Bronchial epithelial cell (primary cell): ENCODE measurements around the gene ZNF841. TPM values are rescaled to one million over a fixed set of nuclear protein-coding genes. Genes with fewer than 3 reads are reported as not detected.

Experiments
- DNase-seq: peaks from one replicate; pipeline ENCODE4 v3.0.0-alpha.2; 2010; ENCODE audit warnings: low read depth
- FAIRE-seq: peaks from 2 replicates; lab custom pipeline; 2011; peaks lifted over from hg19 to GRCh38; lab: Jason Lieb, UNC
- H3K27me3 ChIP-seq: 2 replicates; pipeline ENCODE4 v1.5.1; 2011; ENCODE audit warnings: low read length; ENCODE audit not compliant: control insufficient read depth, insufficient read depth
- H3K36me3 ChIP-seq: 2 replicates; pipeline ENCODE4 v1.5.1; 2011; ENCODE audit warnings: low read length; ENCODE audit not compliant: control insufficient read depth, insufficient read depth
- H3K4me3 ChIP-seq: 2 replicates; pipeline ENCODE4 v1.5.1; 2011; ENCODE audit warnings: mild to moderate bottlenecking, low read depth, low read length, control low read depth
- total RNA-seq: library from RNA; depleted of rRNA; stranded (reverse); fragments of >200 nt; gene quantifications from 2 replicates; pipeline ENCODE4 v1.2.1, GENCODE V29; 2014
- TF ChIP-seq, protein P1 (sequence below): IDR thresholded peaks from 2 replicates; pipeline ENCODE4 v1.5.1; 2011; ENCODE audit warnings: mild to moderate bottlenecking, moderate library complexity, low read length, control low read depth, inconsistent platforms; ENCODE audit not compliant: insufficient read depth, severe bottlenecking

ZNF841 gene
- total RNA-seq, 1 donor from 2014 or later = 35.3 TPM

GRCh38 chr19:52022193-52022592 lies 73.4 kb downstream of the ZNF841 start:
- DNase-seq (no peak), FAIRE-seq (no peak)

GRCh38 chr19:52020506-52020905 lies 75.1 kb downstream of the ZNF841 start:
- TF ChIP-seq, protein P1, sequence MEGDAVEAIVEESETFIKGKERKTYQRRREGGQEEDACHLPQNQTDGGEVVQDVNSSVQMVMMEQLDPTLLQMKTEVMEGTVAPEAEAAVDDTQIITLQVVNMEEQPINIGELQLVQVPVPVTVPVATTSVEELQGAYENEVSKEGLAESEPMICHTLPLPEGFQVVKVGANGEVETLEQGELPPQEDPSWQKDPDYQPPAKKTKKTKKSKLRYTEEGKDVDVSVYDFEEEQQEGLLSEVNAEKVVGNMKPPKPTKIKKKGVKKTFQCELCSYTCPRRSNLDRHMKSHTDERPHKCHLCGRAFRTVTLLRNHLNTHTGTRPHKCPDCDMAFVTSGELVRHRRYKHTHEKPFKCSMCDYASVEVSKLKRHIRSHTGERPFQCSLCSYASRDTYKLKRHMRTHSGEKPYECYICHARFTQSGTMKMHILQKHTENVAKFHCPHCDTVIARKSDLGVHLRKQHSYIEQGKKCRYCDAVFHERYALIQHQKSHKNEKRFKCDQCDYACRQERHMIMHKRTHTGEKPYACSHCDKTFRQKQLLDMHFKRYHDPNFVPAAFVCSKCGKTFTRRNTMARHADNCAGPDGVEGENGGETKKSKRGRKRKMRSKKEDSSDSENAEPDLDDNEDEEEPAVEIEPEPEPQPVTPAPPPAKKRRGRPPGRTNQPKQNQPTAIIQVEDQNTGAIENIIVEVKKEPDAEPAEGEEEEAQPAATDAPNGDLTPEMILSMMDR = no peak
- H3K27me3 ChIP-seq = no peaks in the 10 kb centered on the region
- DNase-seq (no peak), FAIRE-seq (no peak)
- H3K36me3 ChIP-seq = peaks cover 12% of the 10 kb centered on the region
- no peak overlapping the region for H3K4me3 ChIP-seq

More at GRCh38 chr19:52022193-52022592, 73.4 kb downstream of the ZNF841 start:
- peaks cover 13% of the 10 kb centered on the region for H3K36me3 ChIP-seq
- H3K27me3 ChIP-seq = no peaks in the 10 kb centered on the region
- no peak overlapping the region for H3K4me3 ChIP-seq
- TF ChIP-seq, protein P1 = no peak

Other genes with a start within 250 kb of the ZNF841 start
- gene ZNF577, start 207.8 kb downstream of the ZNF841 start, total RNA-seq = 5.5 and 6.8 TPM in 2 replicates
- 8.4 and 13.4 TPM in 2 replicates for gene ZNF649, start 190.7 kb downstream of the ZNF841 start, total RNA-seq
- gene ZNF613, start 168.3 kb downstream of the ZNF841 start, total RNA-seq = 6.8 and 8.3 TPM in 2 replicates
- 11.6 TPM in 2 replicates for gene ZNF350, start 108.9 kb downstream of the ZNF841 start, total RNA-seq
- 9.0 and 12.4 TPM in 2 replicates for gene ZNF615, start 87.6 kb downstream of the ZNF841 start, total RNA-seq
- 8.1 and 9.0 TPM in 2 replicates for gene ZNF614, start 67.4 kb downstream of the ZNF841 start, total RNA-seq
- 8.2 and 17.2 TPM in 2 replicates for gene ZNF432, start 46.9 kb downstream of the ZNF841 start, total RNA-seq
- 10.0 and 12.4 TPM in 2 replicates for gene ZNF616, start 44.2 kb upstream of the ZNF841 start, total RNA-seq
- gene ZNF836, start 75.9 kb upstream of the ZNF841 start, total RNA-seq = 6.1 and 6.3 TPM in 2 replicates
- gene PPP2R1A, start 94.3 kb upstream of the ZNF841 start, total RNA-seq = 67.4 and 92.7 TPM in 2 replicates
- 13.2 and 14.6 TPM in 2 replicates for gene ZNF766, start 173.8 kb upstream of the ZNF841 start, total RNA-seq
- 2.6 and 2.7 TPM in 2 replicates for gene ZNF480, start 201.4 kb upstream of the ZNF841 start, total RNA-seq
- 1.3 and 1.4 TPM in 2 replicates for gene ZNF610, start 240.5 kb upstream of the ZNF841 start, total RNA-seq